K562 (cell line): ENCODE results near the gene MCAM. TPM values are rescaled to one million over a fixed set of nuclear protein-coding genes. Genes with fewer than 3 reads are reported as not detected.

Experiments used
- CEBPB ChIP-seq: fragments of 450-650 bp; IDR thresholded peaks from 2 replicates; pipeline ENCODE4 v1.6.1; 2016; ENCODE audit warnings: missing genetic modification characterization, missing compliant biosample characterization
- CTBP1 ChIP-seq: fragments of 450-650 bp; IDR thresholded peaks from 2 replicates; pipeline ENCODE4 v1.6.1; 2016; ENCODE audit warnings: borderline replicate concordance
- HEY1 ChIP-seq: fragments of 250-450 bp; sonication (Bioruptor Pico); IDR thresholded peaks from 2 replicates; pipeline ENCODE4 v1.5.0; 2020; ENCODE audit warnings: mild to moderate bottlenecking, moderate library complexity, borderline replicate concordance
- ID3 ChIP-seq, 2 experiments: fragments of 250-450 bp in 1 of 2; fragments of 450-650 bp in 1 of 2; sonication (Bioruptor Pico) in 1 of 2; IDR thresholded peaks; 2 replicates each; pipeline versions ENCODE4 v1.6.1 to v1.8.0; 2016 to 2021; ENCODE audit warnings: mild to moderate bottlenecking in 2 of 2, moderate library complexity in 2 of 2, missing compliant biosample characterization in 1 of 2, missing genetic modification characterization in 1 of 2
- MCM3 ChIP-seq: fragments of 450-650 bp; IDR thresholded peaks from 2 replicates; pipeline ENCODE4 v1.6.1; 2016
- TOE1 ChIP-seq, 2 experiments: fragments of 450-650 bp in 1 of 2; sonication (generic) in 1 of 2; formaldehyde crosslinking in 1 of 2; IDR thresholded peaks; 2 replicates each; pipeline versions ENCODE4 v1.7.1 to v1.8.0; 2016 to 2022; ENCODE audit warnings: borderline replicate concordance in 2 of 2, mild to moderate bottlenecking in 2 of 2, antibody characterized with exemption in 1 of 2, inconsistent platforms in 1 of 2, low read depth in 1 of 2, missing genetic modification reagents in 1 of 2, moderate library complexity in 1 of 2
- ZHX1 ChIP-seq: fragments of 150-350 bp; conservative IDR thresholded peaks from 2 replicates; pipeline ENCODE4 v1.6.1; 2014; ENCODE audit warnings: low read length
- ZNF511 ChIP-seq: sonication (generic); formaldehyde crosslinking; IDR thresholded peaks from 2 replicates; pipeline ENCODE4 v1.8.0; 2022; ENCODE audit warnings: mild to moderate bottlenecking, missing genetic modification reagents
- ZNF764 ChIP-seq: fragments of 250-450 bp; sonication (Bioruptor Pico); IDR thresholded peaks from 2 replicates; pipeline ENCODE4 v1.4.0; 2020; ENCODE audit warnings: low read depth, mild to moderate bottlenecking, moderate library complexity
- ZNF79 ChIP-seq: fragments of 250-450 bp; sonication (Bioruptor Pico); IDR thresholded peaks from 2 replicates; pipeline ENCODE4 v1.4.0; 2020; ENCODE audit warnings: low read depth, mild to moderate bottlenecking, moderate library complexity
- polyA plus RNA-seq, 8 experiments: library from polyadenylated mRNA; depleted of rRNA in 4 of 8; stranded (reverse) in 5 of 8; unstranded in 3 of 8; fragments of >200 nt; fragmentation: Nextera tagmentation in 2 of 8; fragmentation: Illumina TruSeq in 1 of 8; extraction: Ambion mirVana in 2 of 8; extraction: Trizol in 1 of 8; gene quantifications; 2 replicates each; pipeline versions ENCODE4 v1.2.1 to v1.2.3, GENCODE V29; 2011 to 2014; ENCODE audit warnings: inconsistent platforms in 1 of 8, missing spikeins in 1 of 8
- total RNA-seq, 7 experiments: library from RNA; depleted of rRNA in 6 of 7; stranded (reverse); fragments of >200 nt in 6 of 7; fragmentation: Illumina TruSeq in 2 of 7; extraction: Trizol in 2 of 7; gene quantifications; 2 replicates each; pipeline versions ENCODE4 v1.2.1 to v1.2.3, GENCODE V29; 2011 to 2021; ENCODE audit warnings: low replicate concordance in 1 of 7
- TF ChIP-seq, protein P1 (sequence below), 2 experiments: fragments of 450-650 bp; IDR thresholded peaks; 2 replicates each; pipeline ENCODE4 v1.6.1; 2018; ENCODE audit warnings: mild to moderate bottlenecking in 2 of 2, low read depth in 1 of 2; ENCODE audit not compliant: partially characterized antibody in 2 of 2
- TF ChIP-seq, protein P2 (sequence below), 2 experiments: fragments of 450-650 bp; IDR thresholded peaks; 2 replicates each; pipeline ENCODE4 v1.6.1; 2016
- TF ChIP-seq, protein P3 (sequence below): conservative IDR thresholded peaks from 2 replicates; pipeline ENCODE4 v1.6.1; 2011; ENCODE audit warnings: low read depth, mild to moderate bottlenecking, low read length; ENCODE audit not compliant: control insufficient read depth

MCAM gene
- total and polyA plus RNA-seq, 9 of the 15 experiments (the other 6 are each of a cell fraction or from before 2014, with no cell fraction given) = 14.7 to 118 (median 53.6) TPM

GRCh38 chr11:119356349-119357031, 39.6 kb upstream of the MCAM start (continued):
- TF ChIP-seq, protein P1, sequence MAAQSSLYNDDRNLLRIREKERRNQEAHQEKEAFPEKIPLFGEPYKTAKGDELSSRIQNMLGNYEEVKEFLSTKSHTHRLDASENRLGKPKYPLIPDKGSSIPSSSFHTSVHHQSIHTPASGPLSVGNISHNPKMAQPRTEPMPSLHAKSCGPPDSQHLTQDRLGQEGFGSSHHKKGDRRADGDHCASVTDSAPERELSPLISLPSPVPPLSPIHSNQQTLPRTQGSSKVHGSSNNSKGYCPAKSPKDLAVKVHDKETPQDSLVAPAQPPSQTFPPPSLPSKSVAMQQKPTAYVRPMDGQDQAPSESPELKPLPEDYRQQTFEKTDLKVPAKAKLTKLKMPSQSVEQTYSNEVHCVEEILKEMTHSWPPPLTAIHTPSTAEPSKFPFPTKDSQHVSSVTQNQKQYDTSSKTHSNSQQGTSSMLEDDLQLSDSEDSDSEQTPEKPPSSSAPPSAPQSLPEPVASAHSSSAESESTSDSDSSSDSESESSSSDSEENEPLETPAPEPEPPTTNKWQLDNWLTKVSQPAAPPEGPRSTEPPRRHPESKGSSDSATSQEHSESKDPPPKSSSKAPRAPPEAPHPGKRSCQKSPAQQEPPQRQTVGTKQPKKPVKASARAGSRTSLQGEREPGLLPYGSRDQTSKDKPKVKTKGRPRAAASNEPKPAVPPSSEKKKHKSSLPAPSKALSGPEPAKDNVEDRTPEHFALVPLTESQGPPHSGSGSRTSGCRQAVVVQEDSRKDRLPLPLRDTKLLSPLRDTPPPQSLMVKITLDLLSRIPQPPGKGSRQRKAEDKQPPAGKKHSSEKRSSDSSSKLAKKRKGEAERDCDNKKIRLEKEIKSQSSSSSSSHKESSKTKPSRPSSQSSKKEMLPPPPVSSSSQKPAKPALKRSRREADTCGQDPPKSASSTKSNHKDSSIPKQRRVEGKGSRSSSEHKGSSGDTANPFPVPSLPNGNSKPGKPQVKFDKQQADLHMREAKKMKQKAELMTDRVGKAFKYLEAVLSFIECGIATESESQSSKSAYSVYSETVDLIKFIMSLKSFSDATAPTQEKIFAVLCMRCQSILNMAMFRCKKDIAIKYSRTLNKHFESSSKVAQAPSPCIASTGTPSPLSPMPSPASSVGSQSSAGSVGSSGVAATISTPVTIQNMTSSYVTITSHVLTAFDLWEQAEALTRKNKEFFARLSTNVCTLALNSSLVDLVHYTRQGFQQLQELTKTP (IDR thresholded peaks at IDR 0.05; ENCODE audit: low read depth in 1 of 2, partially characterized antibody in 2 of 2) = no peak
- TF ChIP-seq ZNF79 (CRISPR knock-in tag) (no peak), CTBP1 (0 out of 2 replicates have a peak, but pooled peaks have one; percentile 35), ZHX1 (no peak), TOE1 (IDR thresholded peaks at IDR 0.05; ENCODE audit: borderline replicate concordance) (no peak), TOE1 (CRISPR knock-in tag; IDR thresholded peaks at IDR 0.05; ENCODE audit: borderline replicate concordance, low read depth) (no peak), CEBPB (tag) (no peak), ZNF764 (CRISPR knock-in tag) (no peak), ZNF511 (0 out of 2 replicates have a peak, but pooled peaks have one; percentile 32), MCM3 (no peak), HEY1 (CRISPR knock-in tag) (no peak), ID3 (CRISPR knock-in tag; IDR thresholded peaks at IDR 0.05) (no peak), ID3 (tag; IDR thresholded peaks at IDR 0.05) (0 out of 2 replicates have a peak, but pooled peaks have one; percentile 38)
- TF ChIP-seq, protein P2, sequence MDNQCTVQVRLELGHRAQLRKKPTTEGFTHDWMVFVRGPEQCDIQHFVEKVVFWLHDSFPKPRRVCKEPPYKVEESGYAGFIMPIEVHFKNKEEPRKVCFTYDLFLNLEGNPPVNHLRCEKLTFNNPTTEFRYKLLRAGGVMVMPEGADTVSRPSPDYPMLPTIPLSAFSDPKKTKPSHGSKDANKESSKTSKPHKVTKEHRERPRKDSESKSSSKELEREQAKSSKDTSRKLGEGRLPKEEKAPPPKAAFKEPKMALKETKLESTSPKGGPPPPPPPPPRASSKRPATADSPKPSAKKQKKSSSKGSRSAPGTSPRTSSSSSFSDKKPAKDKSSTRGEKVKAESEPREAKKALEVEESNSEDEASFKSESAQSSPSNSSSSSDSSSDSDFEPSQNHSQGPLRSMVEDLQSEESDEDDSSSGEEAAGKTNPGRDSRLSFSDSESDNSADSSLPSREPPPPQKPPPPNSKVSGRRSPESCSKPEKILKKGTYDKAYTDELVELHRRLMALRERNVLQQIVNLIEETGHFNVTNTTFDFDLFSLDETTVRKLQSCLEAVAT (IDR thresholded peaks at IDR 0.05) = peak in 1 of 2 experiments; percentile 58; a peak in 1 of 4 replicates
- TF ChIP-seq, protein P3, sequence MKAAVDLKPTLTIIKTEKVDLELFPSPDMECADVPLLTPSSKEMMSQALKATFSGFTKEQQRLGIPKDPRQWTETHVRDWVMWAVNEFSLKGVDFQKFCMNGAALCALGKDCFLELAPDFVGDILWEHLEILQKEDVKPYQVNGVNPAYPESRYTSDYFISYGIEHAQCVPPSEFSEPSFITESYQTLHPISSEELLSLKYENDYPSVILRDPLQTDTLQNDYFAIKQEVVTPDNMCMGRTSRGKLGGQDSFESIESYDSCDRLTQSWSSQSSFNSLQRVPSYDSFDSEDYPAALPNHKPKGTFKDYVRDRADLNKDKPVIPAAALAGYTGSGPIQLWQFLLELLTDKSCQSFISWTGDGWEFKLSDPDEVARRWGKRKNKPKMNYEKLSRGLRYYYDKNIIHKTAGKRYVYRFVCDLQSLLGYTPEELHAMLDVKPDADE = no peak
